Measurements from ENCODE around the gene NFIB.

The NFIB gene

GRCh38 chr9:14307989-14308852, 5.7 kb downstream of the NFIB start:
- in situ Hi-C loops (cut with MboI; ENCODE audit: low sequenced_read_pairs), result no loop called here

GRCh38 chr9:14306672-14307660, 7.0 kb downstream of the NFIB start:
- in situ Hi-C loops (cut with MboI; ENCODE audit: low sequenced_read_pairs), result no loop called here

DNA sequence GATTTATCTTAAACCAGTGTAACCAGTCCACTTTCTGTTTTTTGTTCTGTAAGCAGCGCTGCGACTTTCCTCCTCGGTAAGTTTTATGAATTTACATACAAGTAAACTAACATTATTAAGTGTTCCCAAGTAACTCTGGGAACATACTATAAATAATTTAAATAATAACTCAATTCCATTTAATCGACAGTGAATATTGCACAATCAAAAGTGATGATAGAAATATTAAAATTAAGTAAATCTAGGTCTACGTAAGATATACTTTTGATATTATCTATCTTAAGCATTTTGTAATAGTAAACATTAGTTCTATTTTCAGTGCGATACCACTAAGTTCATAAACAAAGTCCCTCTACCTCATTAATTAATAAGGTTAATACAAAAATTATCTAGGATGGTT, 7.8 kb downstream of the NFIB start:
- in situ Hi-C loops (cut with MboI; ENCODE audit: low sequenced_read_pairs), result no loop called here

GRCh38 chr9:14304259-14304658, 9.7 kb downstream of the NFIB start:
- in situ Hi-C loops (cut with MboI; ENCODE audit: low sequenced_read_pairs), result no loop called here

DNA sequence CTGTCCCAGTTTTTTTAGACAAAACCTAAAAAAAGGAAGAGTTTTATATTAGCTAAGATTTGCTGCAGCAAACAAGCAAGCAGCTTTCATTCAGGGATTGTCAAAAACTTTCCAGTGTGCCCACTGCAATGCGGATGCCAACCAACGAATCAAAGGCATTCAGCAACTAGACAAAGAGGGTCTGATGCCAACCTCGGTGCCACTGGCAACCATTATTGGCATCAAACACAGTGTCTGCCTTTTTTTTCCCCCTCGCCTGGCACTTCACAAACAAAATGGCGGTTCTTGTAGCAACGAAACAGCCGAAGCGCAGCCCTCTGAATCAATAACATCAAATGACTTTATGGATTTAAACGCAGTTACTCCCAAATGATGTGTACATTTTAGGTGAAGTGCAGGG, 10.4 kb downstream of the NFIB start:
- in situ Hi-C loops (cut with MboI; ENCODE audit: low sequenced_read_pairs), result no loop called here

- in situ Hi-C loops (cut with MboI; ENCODE audit: low sequenced_read_pairs), result no loop called here
These were observed 10.8 kb downstream of the NFIB start for GRCh38 chr9:14303100-14303499.

DNA sequence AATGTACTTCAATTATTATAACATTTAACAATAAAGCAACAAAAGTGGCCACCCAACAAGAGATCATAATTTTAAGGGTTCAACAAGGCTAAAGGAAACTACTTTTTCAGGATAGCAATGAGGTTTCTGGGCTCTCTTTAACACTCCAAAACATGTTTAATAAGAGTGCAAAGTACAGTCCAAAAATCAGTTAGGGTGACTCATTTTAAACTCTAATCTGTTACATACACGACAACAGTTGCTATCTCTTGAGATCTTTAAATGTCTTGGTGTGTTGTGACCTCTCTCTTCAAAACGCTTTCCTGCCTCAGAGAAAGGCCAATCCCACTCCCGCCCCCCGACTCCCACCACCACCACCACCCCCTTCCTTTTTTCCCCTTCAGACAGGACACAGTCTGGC, 11.5 kb downstream of the NFIB start:
- in situ Hi-C loops (cut with MboI; ENCODE audit: low sequenced_read_pairs), result no loop called here

GRCh38 chr9:14301583-14302021, 12.3 kb downstream of the NFIB start:
- in situ Hi-C loops (cut with MboI; ENCODE audit: low sequenced_read_pairs), result no loop called here

GRCh38 chr9:14301006-14301405, 12.9 kb downstream of the NFIB start:
- in situ Hi-C loops (cut with MboI; ENCODE audit: low sequenced_read_pairs), result no loop called here

DNA sequence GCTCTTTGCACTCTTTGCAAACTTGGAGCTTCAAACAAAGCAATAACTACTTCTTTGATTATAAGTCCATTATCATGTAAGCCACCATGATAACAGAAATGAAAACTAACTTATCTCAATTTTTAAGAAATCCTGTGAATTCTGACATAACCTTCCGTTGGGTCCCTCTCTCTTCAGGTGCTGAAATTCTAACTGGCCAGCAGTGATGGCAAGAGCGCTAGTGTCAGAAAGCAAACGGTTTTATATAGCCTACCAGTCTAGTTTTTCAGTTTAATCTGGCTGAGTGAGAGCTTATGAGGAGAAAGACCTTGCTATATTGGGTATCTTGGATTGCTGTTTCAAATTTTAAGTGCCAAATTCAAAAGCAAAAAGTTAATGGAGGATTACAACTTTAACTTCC, 13.4 kb downstream of the NFIB start:
- in situ Hi-C loops (cut with MboI; ENCODE audit: low sequenced_read_pairs), result no loop called here

DNA sequence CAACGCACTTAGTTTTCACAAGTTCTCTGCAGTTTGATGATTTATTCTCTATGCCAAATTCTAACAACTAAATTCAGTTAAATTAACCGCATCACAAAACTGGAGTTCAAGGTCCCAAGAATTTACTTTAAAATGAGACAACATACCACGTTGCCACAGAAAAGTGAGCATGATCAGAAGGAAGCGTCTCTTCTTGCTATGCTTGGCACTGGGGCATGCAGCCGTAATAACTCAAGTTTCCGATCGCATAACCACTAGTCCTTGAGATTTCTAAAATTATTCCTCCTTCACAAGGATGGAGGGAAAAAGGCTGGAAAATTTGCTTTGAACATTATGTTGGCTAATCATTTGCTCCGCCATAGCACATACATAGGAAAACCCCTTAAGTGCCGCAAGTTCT, 13.9 kb downstream of the NFIB start:
- in situ Hi-C loops (cut with MboI; ENCODE audit: low sequenced_read_pairs), result no loop called here

DNA sequence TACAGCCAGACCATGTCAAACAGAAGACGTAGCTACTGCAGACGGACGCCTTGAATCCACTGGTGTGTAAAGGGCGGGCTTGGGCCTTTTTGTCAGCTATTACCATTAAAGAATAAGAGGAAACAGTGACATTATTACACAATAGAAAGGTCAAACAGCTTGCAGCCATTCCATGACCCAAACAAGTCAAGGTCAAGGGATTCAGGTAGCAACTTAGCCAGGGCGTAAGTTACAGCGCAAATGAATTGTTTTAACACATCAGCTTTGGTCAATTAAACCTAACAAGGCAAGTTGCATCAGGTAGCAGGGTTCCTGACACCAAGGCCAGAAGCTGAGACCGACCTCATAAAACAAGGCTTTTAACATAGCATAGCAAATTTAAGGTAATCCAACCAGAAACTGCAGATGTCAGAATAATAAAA, 15.3 kb downstream of the NFIB start:
- in situ Hi-C loops (cut with MboI; ENCODE audit: low sequenced_read_pairs), result no loop called here

DNA sequence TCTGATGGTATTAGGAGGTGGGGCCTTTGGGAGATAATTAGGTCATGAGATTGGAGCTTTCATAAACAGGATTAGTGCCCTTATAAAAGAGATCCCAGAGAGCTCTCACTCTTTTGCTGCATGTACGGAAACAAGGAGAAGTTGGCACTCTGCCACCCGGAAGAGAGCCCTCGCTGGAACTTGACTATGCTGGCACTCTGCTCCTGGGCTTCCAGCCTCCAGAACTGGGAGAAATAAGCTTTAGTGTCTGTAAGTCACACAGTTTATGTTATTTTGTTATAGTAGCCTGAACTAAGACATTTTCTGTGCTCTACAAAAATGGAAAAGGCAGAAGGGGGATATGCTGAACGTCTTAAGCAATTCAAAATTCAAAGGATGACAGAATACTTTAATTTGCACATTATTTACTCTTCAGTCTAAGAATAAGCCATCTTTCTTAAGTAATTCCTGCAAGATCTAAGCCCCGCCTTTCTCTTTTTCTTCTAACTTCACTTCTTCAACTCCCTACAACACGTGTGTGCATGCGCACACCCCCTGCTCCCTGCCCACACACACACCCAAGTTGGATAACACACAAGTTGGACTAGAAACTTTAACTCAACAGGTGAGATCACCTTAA, 17.3 kb downstream of the NFIB start:
- in situ Hi-C loops (cut with MboI; ENCODE audit: low sequenced_read_pairs), result no loop called here

- in situ Hi-C loops (cut with MboI; ENCODE audit: low sequenced_read_pairs), result no loop called here
These were observed 19.3 kb downstream of the NFIB start for GRCh38 chr9:14294659-14295058.

DNA sequence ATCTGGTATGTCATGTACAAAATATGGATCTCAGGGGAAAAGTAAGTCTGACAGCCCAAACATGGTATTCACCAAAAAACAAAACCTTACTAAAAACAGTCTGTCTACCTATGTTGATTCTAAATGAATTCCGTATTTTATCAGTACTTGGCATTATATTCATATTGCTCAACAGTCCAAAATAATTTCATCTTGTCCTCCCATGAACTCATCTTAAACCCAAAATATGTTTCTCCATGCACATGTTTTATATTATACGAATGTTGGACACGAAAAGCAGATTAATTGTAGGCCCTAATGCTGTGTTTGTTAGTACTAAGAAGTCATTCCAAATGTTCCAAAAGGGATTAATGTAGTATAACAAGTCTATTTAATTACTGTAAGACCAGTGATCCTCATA, 20.1 kb downstream of the NFIB start:
- in situ Hi-C loops (cut with MboI; ENCODE audit: low sequenced_read_pairs), result no loop called here

- in situ Hi-C loops (cut with MboI; ENCODE audit: low sequenced_read_pairs), result no loop called here
These were observed 21.7 kb downstream of the NFIB start for GRCh38 chr9:14292181-14292739.

DNA sequence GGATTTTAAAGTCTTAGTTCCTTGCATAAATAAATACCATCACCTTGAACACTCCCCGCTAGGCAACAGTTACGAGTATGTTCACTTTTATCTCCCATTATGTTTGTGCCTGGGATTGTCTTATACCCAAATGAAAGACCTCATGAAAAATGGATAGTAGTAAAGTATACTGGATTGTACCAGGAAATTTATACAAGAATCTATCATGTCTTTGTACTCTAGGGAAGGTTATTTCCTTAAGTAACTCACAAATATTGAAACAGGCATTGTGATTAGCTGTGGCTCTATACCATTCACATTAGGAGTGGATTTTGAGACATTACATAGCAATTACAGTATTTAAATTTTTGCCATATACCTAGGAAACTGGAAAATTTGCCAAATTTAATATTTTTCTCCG, 24.0 kb downstream of the NFIB start:
- in situ Hi-C loops (cut with MboI; ENCODE audit: low sequenced_read_pairs), result no loop called here

- in situ Hi-C loops (cut with MboI; ENCODE audit: low sequenced_read_pairs), result no loop called here
These were observed 25.5 kb downstream of the NFIB start for GRCh38 chr9:14288433-14288832.

- in situ Hi-C loops (cut with MboI; ENCODE audit: low sequenced_read_pairs), result no loop called here
These were observed 27.8 kb downstream of the NFIB start for GRCh38 chr9:14286121-14286520.

- in situ Hi-C loops (cut with MboI; ENCODE audit: low sequenced_read_pairs), result no loop called here
These were observed 30.7 kb downstream of the NFIB start for GRCh38 chr9:14283276-14283675.

- in situ Hi-C loops (cut with MboI; ENCODE audit: low sequenced_read_pairs), result no loop called here
These were observed 32.1 kb downstream of the NFIB start for GRCh38 chr9:14281876-14282275.

Data from HL-60/S4 treated with phorbol 12-myristate 13-acetate at 8.2 ng/mL for 4 days and 3 days (cell line).